Measurements from ENCODE around the gene EFTUD2.

Gene EFTUD2

DNA sequence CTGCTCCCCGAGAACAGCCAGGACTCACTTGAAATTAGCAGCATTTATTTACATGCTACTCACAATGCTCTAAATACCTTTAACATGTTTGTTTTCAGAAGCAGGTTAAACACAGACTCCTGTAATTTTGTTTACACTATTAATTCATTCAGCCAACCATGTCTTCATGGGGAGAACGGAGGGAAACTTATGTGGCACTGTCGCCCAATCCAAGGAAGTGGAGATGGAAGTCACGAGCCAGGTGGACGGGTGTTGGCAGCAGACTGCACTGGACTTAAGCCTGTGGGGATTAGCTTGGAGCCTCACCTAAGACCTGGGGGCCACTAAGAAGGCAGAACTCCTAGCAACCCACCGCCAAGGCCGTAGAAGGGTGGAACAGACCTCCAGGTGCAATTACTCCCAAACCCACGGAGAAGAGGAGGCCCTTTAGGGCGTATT lies 24.9 kb upstream of the EFTUD2 start:
- Histone ChIP-seq H3K4me3 (replicated peaks; ENCODE audit: low read depth, low read length) (no peak overlapping the region), H3K27me3 (replicated peaks; ENCODE audit: control insufficient read depth, insufficient read depth, low read length) (no peaks in the 10 kb centered on the region), H3K36me3 (ENCODE audit: control insufficient read depth, insufficient read depth, low read length) (peaks cover 18% of the 10 kb centered on the region)
- TF ChIP-seq CTCF (IDR thresholded peaks at IDR 0.05; ENCODE audit: insufficient read depth, low read length, poor library complexity, severe bottlenecking), result no peak
- DNase-seq (ENCODE audit: extremely low read depth, insufficient read length), result no peak

DNA sequence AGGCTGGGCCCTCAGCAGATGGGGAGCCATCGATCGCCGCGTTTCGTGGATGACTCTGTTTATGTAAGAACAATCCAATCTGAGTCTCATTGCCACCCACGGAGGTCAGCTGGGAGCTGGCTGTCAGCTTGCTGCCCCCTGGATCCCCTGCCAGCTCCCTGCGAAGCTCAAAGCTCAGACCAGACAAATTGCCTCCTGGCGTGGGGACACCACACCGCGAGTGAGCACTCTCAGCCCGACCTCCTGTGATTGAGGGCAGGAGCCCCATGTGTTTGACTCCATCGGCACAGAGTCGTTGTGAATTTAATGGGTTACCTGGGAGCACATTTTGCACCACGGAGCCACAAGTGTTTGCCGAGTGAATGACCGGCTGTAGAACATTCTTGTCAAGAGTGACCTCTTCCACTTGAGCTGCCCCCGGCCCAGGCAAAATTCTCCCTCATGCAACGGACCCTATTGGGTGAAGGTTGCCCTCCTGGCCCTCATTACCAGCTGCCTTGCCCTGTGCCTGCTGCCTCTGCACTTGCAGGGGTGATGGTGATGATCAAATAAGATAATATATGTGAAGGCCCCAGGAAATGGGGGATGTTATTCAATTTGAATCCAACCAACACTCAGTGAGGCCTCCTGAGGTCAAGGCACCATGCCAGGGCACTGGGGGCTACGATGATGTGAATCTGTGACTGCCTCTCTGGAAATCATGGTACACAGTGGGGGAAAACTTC lies 23.7 kb upstream of the EFTUD2 start:
- no peak overlapping the region for H3K4me3 ChIP-seq (replicated peaks; ENCODE audit: low read depth, low read length)
- H3K27me3 ChIP-seq (replicated peaks; ENCODE audit: control insufficient read depth, insufficient read depth, low read length), result no peaks in the 10 kb centered on the region
- H3K36me3 ChIP-seq (ENCODE audit: control insufficient read depth, insufficient read depth, low read length), result peaks cover 7% of the 10 kb centered on the region
- no peak for TF ChIP-seq CTCF (IDR thresholded peaks at IDR 0.05; ENCODE audit: insufficient read depth, low read length, poor library complexity, severe bottlenecking)
- no peak for DNase-seq (ENCODE audit: extremely low read depth, insufficient read length)

- Histone ChIP-seq H3K36me3 (ENCODE audit: control insufficient read depth, insufficient read depth, low read length) (peaks cover 4% of the 10 kb centered on the region), H3K4me3 (replicated peaks; ENCODE audit: low read depth, low read length) (no peak overlapping the region), H3K27me3 (replicated peaks; ENCODE audit: control insufficient read depth, insufficient read depth, low read length) (no peaks in the 10 kb centered on the region)
- DNase-seq (ENCODE audit: extremely low read depth, insufficient read length), result no peak
- TF ChIP-seq CTCF (IDR thresholded peaks at IDR 0.05; ENCODE audit: insufficient read depth, low read length, poor library complexity, severe bottlenecking), result no peak
Observed at GRCh38 chr17:44922136-44922535, 22.9 kb upstream of the EFTUD2 start.

DNA sequence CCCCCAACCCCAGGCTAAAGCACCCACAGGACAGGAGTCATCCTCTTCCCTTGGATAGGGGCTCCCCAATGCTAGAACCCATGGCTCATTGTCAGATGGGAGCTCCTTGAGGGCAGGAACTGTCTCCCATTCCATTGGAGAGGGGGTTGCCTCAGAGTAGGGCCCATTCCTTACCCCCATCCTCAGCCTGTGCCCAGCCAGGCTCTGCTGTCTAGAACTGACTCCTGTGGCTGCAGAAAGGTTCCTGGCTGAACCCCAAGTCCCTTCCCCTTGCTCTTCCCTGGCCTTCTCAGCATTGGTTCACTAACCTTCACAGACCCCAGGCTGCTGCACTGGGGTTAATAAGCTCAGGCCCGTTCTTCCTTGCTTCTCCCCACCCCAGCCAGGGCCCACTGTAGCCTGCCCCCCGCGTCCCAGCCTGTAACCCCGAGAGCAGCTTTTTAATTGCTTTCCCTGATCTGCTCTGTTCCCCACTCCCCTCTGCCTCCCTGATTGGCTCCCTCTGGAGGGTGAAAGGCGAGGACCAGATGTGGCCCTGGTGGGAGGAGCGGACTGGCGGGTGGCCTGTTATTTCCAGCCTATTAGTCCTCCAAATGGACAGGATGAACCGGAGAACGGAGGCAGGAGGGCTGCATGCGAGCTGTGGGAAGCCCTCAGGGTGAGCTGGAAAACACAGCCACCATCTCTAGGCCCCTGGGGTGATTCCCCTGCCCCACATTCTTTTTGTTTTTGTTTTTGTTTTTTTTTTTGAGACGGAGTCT lies 22.1 kb upstream of the EFTUD2 start:
- no peak for DNase-seq (ENCODE audit: extremely low read depth, insufficient read length)
- H3K4me3 ChIP-seq (replicated peaks; ENCODE audit: low read depth, low read length), result no peak overlapping the region
- TF ChIP-seq CTCF (IDR thresholded peaks at IDR 0.05; ENCODE audit: insufficient read depth, low read length, poor library complexity, severe bottlenecking), result no peak
- no peaks in the 10 kb centered on the region for H3K27me3 ChIP-seq (replicated peaks; ENCODE audit: control insufficient read depth, insufficient read depth, low read length)
- H3K36me3 ChIP-seq (ENCODE audit: control insufficient read depth, insufficient read depth, low read length), result peaks cover 4% of the 10 kb centered on the region

GRCh38 chr17:44920565-44920940 lies 21.3 kb upstream of the EFTUD2 start:
- H3K4me3 ChIP-seq (replicated peaks; ENCODE audit: low read depth, low read length), result no peak overlapping the region
- H3K36me3 ChIP-seq (ENCODE audit: control insufficient read depth, insufficient read depth, low read length), result no peaks in the 10 kb centered on the region
- no peaks in the 10 kb centered on the region for H3K27me3 ChIP-seq (replicated peaks; ENCODE audit: control insufficient read depth, insufficient read depth, low read length)
- no peak for TF ChIP-seq CTCF (IDR thresholded peaks at IDR 0.05; ENCODE audit: insufficient read depth, low read length, poor library complexity, severe bottlenecking)
- DNase-seq (ENCODE audit: extremely low read depth, insufficient read length), result no peak

Measured in GM06990 (cell line).